Stimulated activated CD4-positive, alpha-beta T cell treated with anti-CD3 and anti-CD28 coated beads, Interleukin-1b, Interleukin-23, amount 100 ng/mL, for 24 hours (primary cell): ENCODE data around the gene BTBD2.
A peak's percentile ranks its signal among the peaks of the same experiment; 100 is the strongest.

Experiments
- DNase-seq, 4 experiments: peaks; one replicate each; pipeline ENCODE4 v3.0.0-alpha.2; 2020; ENCODE audit warnings: low read depth in 4 of 4, low spot score in 1 of 4

BTBD2 gene

DNA sequence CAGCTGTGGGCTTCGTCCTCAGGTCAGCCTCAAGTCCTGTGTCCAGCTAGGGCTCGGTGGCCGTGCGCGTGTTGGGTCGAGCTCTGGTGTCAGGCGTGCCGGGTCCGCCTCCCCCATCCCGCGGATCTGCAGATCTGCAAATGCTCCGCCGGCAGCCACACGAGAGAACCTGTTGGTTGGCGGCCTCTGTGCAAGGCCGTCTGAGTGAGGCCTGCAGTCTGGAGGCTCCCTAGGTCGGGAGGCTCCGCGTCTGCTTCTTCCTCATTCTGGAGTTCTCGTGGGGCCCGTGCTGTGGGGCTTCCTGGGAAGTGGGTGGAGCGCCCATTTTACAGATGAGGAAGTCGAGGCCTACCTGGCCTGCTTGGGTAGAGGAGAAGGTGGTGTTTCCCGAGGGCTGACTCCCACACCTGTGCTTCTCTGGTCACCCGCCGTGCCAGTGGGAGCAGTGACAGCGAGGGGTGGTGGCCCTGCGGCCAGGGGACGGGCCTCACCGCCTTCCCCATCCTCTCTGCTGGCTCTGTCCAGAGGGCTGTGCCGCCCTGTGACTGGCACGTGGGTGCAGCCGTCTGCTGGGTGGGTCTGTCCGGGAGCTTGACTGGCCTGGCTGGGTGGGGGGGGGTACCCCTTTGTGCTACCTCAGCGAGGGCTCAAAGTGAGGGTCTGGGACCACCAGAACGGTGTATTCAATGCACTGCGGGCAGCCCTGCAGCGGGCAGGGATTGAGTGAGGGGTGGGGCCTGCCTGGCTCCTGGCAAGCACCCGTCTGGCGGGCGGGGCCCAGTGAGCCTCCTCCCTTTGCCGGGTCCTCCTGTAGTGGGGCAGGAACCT lies 71.2 kb downstream of the BTBD2 start:
- DNase-seq = no peak

DNA sequence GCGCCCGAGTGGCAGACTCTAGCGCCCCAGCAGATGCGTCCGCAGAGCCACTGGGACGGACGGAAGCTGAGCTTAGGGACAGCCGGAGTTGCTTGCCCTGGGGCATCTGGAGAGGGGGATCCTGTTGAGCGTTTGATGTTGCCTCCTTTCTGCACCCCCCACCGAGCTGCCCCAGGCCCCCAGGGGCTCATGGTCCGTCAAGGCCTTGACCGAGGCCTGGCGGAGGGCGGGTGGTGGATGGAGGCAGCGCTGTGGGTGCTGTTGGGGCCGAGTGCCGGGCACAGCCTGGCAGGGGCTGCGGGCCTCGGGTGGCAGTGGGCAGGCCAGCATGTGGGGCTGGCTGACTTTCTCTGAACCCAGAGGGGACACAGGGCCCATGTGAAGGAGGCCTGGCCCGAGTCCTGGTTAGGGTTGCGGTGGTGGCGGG lies 71.8 kb downstream of the BTBD2 start:
- DNase-seq = no peak

DNA sequence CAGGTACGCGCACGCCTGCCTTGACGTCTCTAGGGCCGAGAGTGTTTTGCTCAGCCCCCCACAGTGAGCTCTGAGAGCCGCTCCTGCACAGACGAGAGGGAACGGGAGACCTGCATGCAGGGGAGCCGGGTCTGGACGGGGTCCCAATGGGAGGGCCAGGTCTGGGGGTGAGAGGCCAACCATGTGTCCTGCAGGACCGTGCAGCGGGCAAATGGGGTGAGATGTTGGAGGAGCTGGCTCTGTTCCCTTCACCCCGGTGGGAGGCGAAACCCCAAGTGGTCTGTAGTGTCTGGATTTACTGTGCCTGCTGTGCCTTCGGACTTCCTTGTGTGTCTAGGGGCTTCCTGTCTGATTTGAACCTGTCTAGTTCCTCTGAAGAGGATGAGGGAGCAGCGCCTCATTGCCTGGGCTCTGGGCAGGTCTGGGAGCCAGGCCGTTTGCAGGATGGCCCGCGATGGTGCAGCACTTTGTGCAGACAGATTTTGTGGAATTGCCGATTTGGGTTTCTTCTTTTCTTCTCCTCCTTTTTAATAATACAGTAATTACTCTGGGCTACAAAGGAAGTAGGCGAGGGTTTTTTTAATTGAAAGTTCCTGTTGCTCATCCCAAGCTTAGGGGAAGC lies 72.5 kb downstream of the BTBD2 start:
- no peak for DNase-seq

DNA sequence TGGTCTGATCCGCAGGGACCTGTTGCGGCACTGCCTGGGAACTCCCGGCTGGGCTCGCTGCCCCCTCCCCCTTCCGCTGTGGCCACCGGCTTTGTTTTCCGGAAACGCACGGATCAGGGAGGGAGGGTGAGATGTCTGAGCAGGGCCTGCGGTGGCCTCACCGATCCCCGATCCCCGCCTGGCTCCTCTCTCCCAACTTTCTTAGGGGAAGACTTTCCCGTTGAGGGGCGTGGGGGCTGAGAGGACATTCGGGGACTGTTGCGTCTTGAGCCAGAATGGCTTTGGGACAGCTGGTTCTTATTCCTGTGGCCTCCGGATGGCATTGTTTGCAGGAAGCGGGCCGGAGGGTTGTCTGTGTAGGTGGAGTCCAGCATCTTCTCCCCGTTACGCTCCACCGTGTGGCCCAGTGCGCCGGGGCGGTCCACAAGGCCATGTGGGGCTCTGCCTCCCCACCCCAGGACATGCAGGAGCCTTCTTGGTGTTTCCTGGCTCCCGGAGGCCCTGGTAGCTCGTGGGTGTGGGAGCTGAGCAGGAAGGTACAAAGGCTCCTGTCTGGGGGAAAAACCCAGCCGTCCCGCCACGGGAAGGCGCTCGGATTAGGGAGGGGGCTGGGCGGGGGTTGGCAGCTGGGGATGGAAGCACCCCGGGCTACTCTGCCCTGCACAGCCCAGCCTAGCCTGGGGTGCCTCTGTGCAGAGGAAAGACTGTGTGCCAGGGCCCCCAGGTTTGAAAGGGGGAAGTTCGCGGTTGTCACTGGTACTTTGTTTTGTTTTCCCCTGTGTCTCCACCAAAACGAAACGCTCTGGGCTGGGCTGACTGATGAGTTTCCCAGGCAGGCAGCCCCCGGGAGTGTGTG lies 73.2 kb downstream of the BTBD2 start:
- DNase-seq = peak in 3 of 4 experiments; percentile 34 to 65 (median 44)

DNA sequence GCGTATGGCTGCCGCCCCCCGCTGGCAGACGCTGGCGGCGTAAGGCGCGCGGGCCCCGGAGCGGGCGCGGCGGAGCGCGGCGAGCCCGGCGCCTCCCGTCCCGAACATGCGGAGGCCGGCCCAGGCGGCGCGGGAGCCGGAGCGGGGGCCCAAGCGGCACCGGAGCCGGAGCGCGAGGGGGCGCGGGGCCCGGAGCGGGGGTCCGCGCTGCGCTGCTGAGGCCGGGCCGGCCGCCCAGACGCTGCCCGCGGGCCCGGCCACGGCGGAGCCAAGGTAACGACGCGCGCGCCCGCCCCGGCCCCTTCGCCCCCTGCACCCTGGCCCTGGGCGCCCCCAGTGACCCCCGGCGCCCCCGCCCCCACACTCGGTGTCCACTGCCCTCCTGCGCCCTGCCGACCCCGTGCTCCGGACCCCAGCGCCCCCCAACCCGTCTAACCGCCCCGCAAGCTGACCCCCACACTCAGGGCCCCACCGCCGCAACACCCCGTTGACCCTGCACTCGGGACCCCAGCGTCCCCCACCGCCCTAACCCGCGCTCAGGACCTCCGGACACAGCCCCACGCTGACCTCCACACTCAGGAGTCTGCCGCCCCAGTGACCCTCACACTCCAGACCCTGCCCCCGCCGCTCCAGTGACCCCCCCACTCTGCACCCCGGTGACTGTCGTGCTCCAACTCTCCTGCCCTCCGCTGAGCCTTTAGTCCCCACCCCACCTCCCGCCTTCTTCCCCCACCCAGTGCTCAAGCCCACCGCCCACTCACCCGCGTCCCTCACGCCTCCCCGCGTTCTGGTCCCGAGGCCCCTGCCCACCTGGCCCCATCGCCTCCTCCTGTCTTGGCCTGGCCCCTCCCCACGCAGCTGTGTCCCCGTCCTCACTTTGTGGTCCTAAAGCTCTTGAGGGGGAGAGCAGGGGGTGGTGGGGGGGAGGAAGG lies 74.1 kb downstream of the BTBD2 start, which contains the start of gene CSNK1G2:
Gene CSNK1G2, plus strand, starts transcription at position 27 of the 932 bp plus-strand sequence. CDS start 28,601 bp downstream, outside the sequence.
- no peak for DNase-seq

DNA sequence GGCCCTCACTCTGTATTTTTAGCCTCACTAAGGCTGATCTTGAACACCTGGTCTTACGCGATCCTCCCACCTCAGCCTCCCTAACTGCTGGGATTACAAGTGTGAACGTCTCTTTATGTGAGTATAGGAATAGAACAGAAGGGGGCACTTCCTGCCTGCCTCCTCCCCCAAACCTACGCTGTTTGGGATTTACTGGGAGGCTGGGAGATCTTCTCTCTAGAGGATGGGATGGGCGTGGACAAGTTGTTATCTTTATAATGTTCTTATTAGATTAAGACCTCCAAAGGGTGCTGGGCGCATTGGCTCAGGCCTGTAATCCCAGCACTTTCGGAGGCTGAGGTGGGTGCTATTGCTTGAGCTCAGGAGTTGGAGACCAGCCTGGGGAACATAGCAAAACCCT lies 77.4 kb downstream of the BTBD2 start:
- DNase-seq = no peak

DNA sequence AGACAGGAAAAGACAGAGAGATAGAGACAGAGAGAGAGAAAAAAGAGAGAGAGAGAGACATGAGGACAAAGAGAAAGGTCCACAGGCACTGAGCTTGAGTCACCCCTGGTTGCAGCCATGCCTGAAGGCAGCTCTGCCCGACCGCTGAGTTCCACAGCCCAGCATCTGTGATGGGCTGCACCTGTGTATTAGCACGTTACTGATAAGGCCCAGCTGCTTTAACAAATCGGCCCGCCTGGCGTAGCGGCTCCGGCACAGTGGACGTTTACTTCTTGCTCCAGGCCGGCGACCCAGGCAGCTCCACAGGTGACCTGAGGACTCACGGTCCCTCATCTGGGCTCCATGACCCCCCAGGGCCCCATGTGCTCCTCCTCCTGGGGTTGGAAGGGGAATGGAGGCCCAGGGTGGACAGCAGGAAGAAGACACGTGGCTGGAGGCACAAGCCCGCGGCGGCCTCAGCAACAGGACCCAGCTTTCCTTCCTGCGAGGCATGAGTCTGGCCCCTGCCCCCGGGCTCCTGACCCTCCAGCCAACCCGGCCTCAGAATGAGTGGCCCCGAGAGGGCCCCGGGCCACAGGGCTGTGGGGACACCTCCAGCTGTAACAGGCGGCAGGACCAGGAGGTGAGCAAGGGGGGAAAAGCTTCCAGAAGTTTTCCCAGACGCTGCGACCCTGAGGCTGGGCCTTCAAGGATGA lies 78.5 kb downstream of the BTBD2 start:
- no peak for DNase-seq

DNA sequence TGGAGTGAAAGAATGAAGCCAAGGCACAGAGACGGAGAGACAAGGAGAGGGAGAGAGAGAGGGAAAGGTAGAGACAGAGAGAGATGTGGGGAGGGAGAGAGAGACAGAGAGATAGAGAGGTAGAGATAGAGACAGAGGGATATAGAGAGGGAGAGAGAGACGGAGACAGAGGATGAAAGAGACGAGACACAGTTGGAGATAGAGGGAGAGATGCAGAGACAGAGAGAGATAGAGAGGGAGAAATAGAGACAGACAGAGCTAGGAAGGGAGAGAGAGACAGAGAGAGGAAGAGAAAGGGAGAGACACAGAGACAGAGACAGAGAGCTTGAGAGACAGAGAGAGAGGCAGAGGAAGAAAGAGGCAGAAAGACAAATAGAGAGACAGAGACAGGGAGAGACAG lies 79.1 kb downstream of the BTBD2 start:
- DNase-seq = no peak

DNA sequence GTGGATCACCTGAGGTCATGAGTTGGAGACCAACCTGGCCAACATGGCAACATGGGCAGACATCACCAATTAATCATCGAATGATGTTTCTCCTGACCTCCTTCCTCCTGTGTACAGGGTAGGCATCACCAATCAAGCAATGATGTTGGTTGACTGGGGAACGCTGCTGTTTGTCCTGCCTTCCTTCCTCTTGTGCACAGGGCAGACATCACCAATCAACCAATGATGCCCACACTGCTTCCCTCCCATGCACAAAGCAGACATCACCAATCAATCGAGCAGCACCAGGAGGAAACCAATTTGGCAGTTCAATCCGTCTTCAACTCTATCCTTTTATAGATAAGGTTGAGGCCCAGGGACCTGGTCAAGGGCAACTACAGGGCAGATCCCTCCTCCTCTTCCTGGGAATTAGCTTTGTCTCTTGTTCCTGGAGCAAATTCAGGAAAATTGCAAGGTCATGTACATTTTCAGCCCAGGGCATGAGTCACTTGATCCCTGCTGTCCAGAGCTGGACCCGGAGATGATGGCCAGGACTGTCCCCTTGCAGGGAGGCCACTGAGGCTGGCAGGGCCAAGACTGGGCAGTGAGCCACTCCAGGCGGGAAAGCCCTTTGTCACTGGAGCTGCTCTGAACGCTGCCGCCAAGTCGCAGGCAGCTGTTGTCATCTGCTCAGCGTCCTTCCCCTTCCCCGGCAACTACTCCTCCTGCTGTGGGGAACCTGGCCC lies 79.9 kb downstream of the BTBD2 start:
- DNase-seq = no peak
